GM19395 (cell line): Measurements from ENCODE around the gene TLE1.
"Not testable (repeated sequence)": the region's sequence is repeated elsewhere in the genome, so short reads cannot be mapped to it uniquely, and the experiment has no call there.

Source experiments
- ATAC-seq: cut with Tn5 transposase; IDR thresholded peaks from one replicate; pipeline ENCODE4 v1.9.1; 2021; ENCODE audit warnings: mild to moderate bottlenecking, moderate library complexity; ENCODE audit not compliant: unreplicated experiment

Gene TLE1

DNA sequence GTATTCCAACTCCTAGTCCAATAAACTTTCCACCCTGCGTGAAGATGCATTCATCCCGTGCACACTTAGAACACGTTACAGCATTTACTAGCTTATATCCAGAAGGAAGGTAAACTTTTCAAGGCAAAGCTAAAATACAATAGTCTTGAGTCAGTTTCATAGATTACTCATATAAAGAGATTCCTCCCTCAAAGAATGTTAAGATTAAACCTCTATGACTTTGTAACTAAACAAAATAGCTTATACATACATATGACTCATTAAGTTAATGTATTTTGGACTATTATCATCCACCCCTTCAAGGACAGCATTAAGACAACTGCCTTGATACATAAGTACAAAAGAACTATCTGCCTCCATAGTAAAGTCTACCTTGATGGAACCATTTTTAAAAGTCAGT is 36.1 kb downstream of the TLE1 start:
- no peak for ATAC-seq

DNA sequence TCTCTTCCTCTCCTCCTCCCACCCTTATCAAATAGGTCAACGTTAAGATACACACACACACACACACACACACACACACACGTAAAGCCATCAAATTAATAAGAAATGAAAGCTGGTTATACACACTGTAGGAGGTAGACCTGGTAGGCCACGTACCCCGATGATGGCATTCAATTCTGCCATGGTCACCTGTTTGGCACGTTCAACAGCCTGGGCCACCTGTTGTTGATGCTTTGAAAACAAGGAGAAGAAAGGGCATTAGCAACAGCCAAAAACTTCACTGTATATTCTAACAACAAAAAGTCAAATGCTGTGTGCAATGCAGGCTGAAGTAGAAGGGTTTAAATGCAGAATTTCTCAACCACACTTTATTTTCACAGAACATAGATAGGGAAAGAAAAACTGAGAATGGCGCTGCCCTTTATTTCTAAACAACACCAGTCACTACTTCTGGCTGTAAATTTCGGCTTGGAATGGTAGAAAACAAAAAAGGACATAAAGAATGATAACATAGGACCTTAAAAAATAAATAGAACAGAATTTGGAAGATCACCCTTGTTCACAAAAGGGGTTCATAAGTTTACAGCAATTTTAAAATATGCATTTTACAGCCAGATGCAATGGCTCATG is 37.2 kb downstream of the TLE1 start:
- no peak for ATAC-seq

DNA sequence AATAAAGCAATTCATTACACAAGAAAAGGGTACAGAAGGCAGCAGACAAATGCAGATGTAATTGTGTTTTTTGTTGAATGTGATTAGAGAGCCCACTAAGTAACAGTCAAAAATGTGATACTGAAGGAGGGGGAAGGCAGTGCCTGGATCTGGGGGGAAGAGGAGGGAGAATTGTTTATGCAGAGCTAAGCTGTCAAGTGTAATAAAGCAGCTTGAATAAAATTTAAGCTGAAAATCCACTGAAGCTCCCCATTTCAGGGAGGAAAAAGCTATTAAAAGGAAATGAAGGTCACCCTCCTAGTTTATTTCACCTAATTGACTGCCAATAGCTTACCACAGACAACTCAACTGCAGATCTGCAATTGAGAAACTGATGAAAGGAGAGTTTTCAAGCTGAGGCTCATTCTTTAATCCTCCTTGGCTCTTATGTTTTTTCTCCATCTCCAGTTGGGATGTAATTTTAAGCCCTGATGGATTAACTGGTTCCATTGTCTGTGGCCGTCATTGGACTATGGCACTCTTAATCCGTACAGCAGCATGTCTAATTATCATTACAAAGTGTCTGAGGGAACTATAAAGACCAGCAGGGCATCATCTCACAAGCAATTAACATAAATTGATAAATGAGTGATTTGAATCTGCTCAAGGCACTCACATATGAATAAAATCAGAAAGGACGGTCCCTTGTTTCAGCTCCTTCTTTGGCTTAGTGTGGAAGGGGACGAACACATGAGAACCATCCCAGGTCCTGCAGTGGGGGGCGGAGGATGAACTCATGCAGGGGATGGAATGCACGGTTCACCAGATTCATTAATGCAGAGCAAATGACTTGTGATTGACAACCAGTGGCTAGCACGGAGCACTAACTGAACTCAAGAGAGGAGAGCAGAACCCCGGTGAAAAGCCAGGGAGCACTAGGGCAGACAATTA is 38.5 kb downstream of the TLE1 start:
- ATAC-seq = no peak

DNA sequence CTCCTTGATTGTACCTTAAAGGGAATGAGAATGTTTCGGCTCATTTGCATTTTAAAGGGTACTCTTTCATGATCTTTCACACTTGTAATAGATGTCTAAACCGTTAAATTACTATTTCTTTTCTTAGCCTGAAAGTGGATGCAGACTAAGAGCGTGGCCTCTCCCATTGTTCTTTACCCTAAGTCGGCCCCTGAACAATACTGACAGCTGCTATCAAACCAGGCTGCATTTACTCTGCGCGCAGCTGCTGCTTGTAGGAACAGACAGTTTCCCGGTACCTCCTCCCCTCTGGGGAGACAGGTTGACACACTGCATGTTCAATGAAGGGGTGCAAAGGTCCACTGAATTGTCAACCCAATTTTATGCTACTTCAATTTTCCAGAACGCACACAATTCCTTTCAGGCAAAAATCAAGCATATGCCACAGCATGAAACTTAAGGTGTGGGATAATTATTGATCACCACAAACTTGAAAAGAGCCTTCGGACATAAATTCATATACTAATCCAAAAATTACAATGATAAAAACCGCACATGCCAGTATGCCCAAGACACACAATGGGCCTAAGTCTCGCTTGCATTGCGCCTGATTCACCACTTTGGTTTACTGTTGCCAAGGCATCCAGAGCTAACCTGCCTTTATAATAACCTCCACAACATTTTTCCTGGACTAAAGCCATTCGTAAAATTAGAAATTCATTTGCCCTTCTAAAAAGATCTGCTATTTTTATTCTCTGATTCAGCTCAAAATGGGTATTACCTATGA is 39.7 kb downstream of the TLE1 start:
- ATAC-seq = no peak

DNA sequence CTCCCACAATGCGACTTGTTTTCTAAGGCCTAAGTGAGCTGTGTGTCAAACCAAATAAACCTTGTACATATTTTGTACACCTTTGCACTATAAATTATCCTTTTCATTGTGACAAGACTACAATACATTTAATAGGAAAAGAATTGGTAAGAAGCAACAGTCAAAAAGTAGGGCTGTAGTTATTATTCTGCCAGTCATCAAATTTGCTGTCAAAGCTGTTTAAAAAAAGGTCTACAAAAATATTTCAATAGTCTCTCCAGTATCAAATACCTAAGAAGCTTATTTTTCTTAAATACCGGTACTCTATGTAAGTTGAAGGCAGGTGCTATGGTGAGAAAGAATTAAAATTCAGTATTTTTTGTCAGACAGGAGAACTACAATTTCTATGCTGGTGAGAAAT is 40.5 kb downstream of the TLE1 start:
- no peak for ATAC-seq

DNA sequence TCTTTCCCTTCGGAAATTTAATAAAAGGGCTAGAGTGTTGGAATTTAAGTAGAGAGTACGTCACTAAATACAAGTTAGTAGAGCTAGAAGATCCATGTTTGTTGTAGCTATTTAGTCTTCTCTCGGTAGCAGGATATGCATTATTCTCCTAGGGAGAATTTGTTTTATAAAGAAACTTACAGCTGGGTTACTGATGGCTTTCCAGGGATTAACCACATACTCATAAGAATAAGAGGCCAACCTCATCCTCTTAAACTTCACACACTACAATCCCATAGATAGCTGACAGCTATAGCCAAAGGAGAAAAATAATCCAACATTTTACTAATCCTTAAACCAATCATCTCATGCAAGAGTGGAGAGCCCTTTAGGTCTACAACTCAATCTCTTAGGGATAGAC is 43.0 kb downstream of the TLE1 start:
- no peak for ATAC-seq

DNA sequence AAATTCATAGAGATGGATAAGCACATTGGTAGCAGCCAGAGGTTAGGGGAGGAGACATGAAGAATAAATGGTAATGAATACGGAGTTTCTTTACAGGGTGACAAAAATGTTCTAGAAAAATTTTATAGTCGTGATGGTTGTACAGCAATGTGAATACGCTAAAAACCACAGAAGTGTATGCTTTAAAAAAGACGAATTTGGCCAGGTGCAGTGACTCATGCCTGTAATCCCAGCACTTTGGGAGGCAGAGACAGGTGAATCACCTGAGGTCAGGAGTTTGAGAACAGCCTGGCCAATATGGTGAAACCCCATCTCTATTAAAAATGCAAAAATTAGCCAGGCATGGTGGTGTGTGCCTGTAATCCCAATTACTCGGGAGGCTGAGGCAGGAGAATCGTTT is 44.8 kb downstream of the TLE1 start:
- not testable (repeated sequence) for ATAC-seq

DNA sequence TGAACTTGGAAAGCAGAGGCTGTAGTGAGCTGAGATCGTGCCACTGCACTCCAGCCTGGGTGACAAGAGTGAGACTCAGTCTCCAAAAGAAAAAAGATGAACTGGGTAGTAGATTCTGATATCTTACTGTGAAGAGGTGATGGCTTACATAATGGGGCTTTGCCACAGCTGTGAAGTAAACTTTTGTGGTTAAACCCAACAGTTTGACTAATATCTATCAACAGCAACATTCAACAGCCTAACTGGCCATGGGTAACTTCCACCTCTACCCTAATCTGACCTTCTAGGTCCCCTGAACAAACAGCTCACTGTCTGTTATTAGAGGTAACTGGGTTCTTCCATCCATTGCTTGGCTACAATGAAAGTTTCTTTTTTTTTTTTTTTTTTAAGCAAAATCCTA is 52.1 kb downstream of the TLE1 start:
- ATAC-seq = no peak

DNA sequence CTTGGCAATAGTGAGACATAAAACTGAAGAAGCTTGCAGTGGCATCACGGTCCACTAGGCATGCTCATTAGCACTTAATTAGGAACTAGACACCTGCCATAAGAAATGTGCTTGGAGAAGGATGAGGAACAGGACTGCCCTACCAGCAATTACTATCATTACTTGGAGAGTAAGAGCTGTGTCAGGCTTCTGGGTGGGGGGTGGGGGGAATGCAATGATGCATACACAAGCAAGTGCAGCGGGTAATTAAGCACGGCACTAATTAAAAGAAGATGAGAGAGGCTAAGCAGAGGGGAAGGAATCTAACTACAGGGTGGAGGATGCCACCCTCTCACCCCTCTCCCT is 53.1 kb downstream of the TLE1 start:
- no peak for ATAC-seq

DNA sequence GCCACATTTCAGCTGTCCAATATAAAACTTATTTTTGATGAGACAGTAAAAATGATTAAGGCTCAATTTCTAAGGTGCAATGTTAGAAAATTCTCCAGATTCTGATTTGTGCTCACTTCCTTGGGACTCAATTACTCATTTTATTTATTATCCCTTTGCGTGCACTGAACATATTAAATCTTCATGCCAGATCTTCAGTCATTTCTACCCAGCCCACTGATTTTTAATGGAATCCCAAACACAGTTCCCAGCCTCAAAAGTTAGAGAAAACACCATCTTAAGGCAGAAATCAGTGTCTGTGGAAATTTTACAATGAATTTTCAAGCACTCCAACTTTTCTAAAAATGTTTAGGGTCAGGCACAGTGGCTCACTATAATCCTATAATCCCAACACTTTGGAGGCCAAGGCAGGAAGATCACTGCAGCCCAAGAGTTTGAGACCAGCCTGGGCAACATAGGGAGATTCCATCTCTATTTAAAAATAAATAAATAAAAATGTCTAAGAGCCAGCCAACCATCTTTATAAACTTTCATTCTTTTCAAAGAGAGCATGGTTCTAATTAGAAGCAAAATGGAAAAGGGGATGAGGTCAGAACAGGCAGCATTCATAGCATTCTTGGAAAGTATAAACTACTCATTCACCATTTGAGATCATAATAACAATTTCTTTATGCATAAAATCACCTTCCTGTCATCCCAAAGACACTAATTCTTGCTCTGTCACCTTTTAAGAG is 53.7 kb downstream of the TLE1 start:
- no peak for ATAC-seq

DNA sequence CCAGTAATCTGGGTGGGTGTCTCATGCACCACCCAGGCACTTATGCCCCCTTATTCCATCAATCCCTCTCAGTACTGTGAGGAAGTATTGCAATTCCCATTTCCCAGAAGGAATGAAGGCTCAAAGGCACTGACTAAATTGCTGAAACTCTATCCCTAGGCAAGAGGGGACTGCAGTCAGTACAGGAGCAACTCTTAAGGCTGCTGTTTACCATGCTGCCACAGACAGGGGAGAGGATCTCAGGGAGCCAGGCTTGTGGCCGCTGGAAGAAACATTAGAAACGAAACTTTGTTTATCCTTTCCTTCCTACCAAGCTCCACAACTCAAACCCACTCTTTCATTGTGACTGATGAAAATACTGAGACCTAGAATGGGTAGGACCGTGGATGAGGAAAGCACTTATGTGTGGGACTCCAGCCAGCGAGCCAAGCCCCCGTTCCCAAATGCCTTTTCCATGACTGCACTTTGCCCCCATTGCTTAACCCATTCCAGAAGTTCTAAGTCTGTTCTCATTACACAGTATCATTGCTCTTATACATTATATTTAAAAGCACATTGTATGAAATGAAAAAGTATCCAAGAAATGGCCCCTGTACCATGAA is 54.3 kb downstream of the TLE1 start:
- ATAC-seq = no peak

DNA sequence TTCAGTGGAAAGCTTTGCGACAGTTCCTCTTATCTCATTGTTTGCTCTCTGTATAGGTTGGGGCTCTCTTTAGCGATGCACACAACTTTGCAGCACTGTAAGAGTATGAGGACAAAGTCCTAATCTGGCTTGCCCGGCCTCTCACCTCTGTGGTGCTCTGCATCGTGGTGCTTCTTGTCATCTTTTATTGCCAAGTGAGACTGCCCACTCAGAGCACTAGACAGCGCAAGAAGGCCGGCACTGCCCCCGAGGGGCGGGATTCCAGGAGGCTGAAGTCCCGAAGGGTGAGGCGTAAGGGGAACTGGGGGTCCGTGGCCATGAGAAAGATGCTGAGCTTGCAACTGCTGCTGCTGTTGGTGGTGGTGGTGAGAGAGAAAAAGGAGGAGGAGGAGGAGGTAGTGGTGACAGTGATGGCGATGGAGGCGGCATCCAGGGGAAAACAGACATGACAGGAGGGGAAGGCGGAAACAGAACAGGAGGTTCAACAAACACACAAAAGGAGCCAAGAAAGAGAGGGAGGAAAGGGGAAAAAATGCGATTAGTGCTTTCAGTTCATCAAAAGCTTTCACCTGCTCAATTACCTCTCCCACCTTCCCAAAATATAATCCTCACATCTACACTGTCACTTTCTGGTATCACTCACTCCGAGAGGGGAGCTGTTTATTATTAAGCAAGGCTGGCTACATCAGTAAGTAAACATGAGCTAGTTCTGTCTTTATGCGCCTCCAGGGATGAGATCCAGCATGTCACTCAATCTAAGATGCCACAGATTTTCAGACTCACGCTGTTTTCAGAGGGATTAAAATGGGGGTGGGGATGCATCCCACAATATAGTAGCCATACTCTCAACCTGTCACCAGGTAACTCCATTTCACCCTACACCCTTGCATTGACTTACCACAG is 55.1 kb downstream of the TLE1 start:
- ATAC-seq = no peak

DNA sequence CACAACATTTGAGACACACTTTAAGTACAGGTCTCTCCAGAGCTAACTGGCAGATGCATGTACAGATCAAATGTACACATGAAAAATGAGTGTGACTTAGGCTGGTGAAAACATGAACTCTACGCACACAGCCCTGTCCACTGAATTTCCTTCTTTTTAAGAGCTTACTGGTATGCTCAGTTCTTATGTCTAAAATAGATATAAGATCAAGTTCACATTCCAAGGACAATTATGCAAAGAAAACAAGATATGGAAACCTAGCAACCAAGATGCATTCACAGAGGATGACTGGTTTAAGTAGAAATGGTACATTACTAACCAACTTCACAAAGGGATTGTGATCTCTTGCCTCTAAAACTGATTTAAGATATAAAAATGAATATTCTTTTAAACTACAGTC is 56.7 kb downstream of the TLE1 start:
- ATAC-seq = no peak

DNA sequence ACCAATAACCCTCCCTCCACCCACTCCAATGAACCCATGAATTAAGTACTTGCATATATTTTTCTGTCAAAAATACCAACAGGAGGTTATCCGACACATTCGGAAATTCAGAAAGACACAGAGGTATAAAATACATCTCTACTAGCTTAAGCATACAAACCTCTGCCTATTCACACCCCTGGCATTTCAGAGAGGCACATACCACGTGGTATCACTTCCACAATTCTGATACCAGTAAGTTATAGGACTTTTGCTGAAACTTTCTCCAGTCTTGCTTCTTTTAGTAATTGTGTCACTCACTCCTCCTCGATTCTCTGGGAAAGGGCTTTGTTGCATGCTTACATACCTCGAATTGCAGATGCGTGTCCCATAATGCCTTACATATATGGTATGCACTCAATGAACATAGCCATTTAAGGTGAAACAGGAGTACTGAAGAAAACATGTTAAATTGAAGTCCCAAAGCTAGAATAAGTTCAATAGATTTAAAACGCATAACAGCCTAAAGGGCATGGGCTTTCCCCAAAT is 58.1 kb downstream of the TLE1 start:
- no peak for ATAC-seq

DNA sequence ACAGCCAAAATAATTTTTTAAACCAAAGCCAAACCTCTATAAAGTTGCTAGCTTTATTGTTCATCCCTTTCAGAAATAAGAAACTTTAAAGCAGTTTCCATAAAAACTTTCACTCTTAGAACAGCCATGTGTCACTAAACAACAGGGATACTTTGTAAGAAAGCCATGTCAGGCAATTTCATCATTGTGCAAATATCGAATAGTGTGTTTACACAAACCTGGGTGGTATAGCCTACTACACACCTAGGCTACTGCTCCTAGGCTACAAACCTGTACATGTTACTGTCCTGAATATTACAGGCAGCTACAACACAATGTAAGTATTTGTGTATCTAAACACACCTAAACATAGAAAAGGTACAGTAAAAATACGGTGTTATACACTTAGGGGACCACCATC is 59.9 kb downstream of the TLE1 start:
- ATAC-seq = no peak

DNA sequence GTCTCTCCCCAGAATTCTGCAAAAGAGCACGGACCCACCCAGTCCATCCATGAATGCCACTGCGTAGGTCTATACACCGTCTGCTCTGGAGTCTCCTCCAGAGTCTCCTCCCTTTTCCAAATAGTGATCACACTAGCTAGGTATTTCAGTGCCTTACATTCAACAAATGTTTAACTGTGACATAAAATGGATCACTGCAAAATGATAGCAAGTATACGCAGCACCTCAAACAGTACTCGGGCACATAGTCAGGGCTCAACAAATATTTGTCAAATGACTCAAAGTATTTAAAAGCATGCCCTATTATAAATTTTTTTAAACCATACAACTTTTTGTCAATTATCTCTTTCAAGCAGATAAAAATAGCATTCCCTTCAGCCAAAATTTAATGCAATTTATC is 60.5 kb downstream of the TLE1 start:
- no peak for ATAC-seq

DNA sequence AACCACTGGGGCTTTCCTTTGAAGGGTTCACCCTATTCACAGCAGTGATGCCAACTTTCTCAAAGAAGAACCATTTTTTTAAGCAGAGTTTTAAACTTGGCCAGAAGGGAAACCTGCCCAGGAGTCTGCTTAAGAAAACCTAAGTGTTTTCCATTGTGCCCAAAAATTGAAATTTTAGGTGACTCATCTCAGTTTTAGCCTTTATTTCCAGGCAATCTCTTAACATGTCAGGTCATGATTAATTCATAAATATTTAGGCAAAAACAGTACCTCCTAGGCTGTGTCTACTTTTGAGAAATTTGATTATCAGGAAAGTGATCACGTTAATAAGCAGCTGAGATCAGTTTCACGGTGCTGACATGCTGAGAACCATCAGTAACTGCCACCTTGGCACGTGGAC is 61.9 kb downstream of the TLE1 start:
- ATAC-seq = no peak

DNA sequence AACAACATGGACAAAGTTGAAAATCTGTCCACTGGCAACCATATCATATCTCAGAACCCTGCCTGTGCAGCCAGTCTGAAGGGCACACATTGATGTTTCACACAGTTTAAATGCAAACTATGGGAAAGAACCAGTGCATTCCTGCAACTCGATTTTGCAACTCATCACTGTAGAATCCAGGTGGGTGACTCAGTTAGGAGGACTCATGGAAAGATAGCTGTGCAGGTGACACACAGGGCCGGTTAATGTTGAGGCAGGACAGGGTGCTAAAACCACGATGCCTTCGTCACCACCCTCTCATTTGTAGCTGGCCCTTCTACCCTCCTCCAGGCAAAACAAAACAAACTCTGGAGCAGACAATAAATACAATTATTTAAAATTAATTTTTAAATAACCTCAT is 62.8 kb downstream of the TLE1 start:
- no peak for ATAC-seq

DNA sequence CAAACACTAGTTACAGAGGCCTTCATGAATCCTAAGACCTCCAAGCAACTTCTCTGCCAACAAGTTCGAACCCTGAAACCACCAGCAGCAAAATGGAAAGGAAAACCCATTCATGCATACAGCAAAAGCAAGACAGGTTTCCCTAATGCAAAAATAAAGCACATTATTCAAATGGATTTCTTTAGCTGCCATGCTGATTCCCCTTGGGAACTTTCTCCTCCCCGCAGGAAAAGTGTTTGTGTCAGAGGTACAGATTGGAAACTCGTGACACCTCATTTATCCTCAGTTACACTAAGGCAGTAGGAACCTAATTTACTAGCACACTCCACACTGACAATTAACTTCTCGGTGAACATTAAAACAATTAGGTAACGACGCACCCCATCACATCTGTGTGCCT is 63.4 kb downstream of the TLE1 start:
- ATAC-seq = no peak

DNA sequence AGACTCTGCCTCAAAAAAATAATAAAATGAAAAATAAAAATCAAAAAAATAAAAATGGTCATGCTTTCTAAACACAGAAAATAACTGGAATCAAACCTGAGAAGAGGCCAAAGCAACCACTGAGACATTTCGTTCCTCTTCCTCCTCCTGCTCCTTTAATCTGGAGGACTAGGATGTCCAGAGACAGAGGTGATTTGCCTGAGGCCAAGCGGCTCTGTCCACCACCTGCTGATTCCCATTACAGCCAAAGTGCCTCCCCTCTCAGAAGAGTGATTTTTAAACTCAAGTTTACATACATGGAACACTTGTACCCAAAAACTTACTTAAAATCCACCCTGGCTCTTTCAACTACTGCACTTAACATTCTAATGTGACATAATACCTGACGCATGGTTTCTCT is 65.6 kb downstream of the TLE1 start:
- no peak for ATAC-seq
